K562 (cell line): ENCODE measurements around the gene NIPAL3. TPM values are rescaled to one million over a fixed set of nuclear protein-coding genes. Genes with fewer than 3 reads are reported as not detected.
A peak's percentile ranks its signal among the peaks of the same experiment; 100 is the strongest.

ENCODE experiments used
- ATAC-seq: fragments of 200-7000 bp; cut with Tn5 transposase; 3 replicates; pipeline ENCODE4 v1.9.1; 2020; ENCODE audit warnings: moderate library complexity
- BruUV-seq: library from RNA; stranded (reverse); fragments of 400-500 nt; replicated peaks from 2 replicates; lab custom pipeline; 2021; lab: Mats Ljungman, UMichigan
- CTCF ChIA-PET: fragments of 300-600 bp; formaldehyde crosslinking; extraction: SDS; loops from one replicate; lab custom pipeline; 2021; ENCODE audit warnings: low intra/inter-chr PET ratio; lab: Yijun Ruan, JAX
- POLR2A ChIA-PET: fragments of 300-600, 350-650 bp; sonication (Branson Sonifier 250); formaldehyde crosslinking; extraction: SDS; loops from one replicate; lab custom pipeline; 2021; ENCODE audit warnings: antibody characterized with exemption, inconsistent platforms; lab: Yijun Ruan, JAX
- DNase-seq, 4 experiments: peaks; one replicate each; pipeline versions ENCODE4 v3.0.0 to v3.0.0-alpha.2; 2011 to 2018; ENCODE audit warnings: low spot score in 3 of 4, mixed read lengths in 3 of 4; ENCODE audit errors: extremely low read depth in 1 of 4
- FAIRE-seq: peaks from 2 replicates; lab custom pipeline; 2011; peaks lifted over from hg19 to GRCh38; lab: Jason Lieb, UNC
- H2AFZ ChIP-seq: 2 replicates; pipeline ENCODE4 v1.6.0; 2011; ENCODE audit warnings: low read depth, low read length, control low read depth, inconsistent platforms
- H3K27ac ChIP-seq: fragments of 200-600 bp; 3 replicates; pipeline ENCODE4 v1.8.0; 2011; ENCODE audit warnings: low read depth, mild to moderate bottlenecking, control low read depth, inconsistent platforms, low read length, moderate library complexity, mixed read lengths; ENCODE audit errors: extremely low read depth
- H3K27me3 ChIP-seq, 2 experiments: fragments of 300-600 bp in 1 of 2; 2 replicates in 1 of 2; 3 replicates in 1 of 2; pipeline versions ENCODE4 v1.6.0 to v1.8.0; 2011; ENCODE audit warnings: inconsistent platforms in 2 of 2, low read length in 2 of 2, mild to moderate bottlenecking in 1 of 2, mixed read lengths in 1 of 2, moderate library complexity in 1 of 2; ENCODE audit not compliant: control insufficient read depth in 2 of 2, insufficient read depth in 2 of 2
- H3K36me3 ChIP-seq: fragments of 300-600 bp; 3 replicates; pipeline ENCODE4 v1.8.0; 2011; ENCODE audit warnings: mild to moderate bottlenecking, low read length, inconsistent platforms; ENCODE audit not compliant: control insufficient read depth, insufficient read depth
- H3K4me1 ChIP-seq, 2 experiments: fragments of 200-600 bp in 1 of 2; replicated peaks in 1 of 2; 2 replicates in 1 of 2; 3 replicates in 1 of 2; pipeline versions ENCODE4 v1.5.1 to v1.8.0; 2011; ENCODE audit warnings: inconsistent platforms in 2 of 2, low read length in 2 of 2, mild to moderate bottlenecking in 1 of 2, mixed read lengths in 1 of 2, moderate library complexity in 1 of 2; ENCODE audit not compliant: control insufficient read depth in 2 of 2, insufficient read depth in 2 of 2
- H3K4me2 ChIP-seq: 2 replicates; pipeline ENCODE4 v1.6.1; 2011; ENCODE audit warnings: low read length, control low read depth, inconsistent platforms, mixed read lengths; ENCODE audit not compliant: insufficient read depth
- H3K4me3 ChIP-seq: fragments of 200-600 bp; sonication (generic), shearing (Covaris generic); 2 replicates; pipeline ENCODE4 v1.5.1; 2016; ENCODE audit warnings: control low read depth, inconsistent platforms
- H3K79me2 ChIP-seq: fragments of 200-600 bp; 3 replicates; pipeline ENCODE4 v1.8.0; 2011; ENCODE audit warnings: low read length, inconsistent platforms; ENCODE audit not compliant: control insufficient read depth, insufficient read depth
- H3K9ac ChIP-seq, 2 experiments: 2 replicates each; pipeline versions ENCODE4 v1.6.0 to v1.6.1; 2011; ENCODE audit warnings: low read depth in 2 of 2, low read length in 2 of 2, control low read depth in 1 of 2, inconsistent platforms in 1 of 2, mild to moderate bottlenecking in 1 of 2, mixed read lengths in 1 of 2; ENCODE audit not compliant: insufficient read depth in 1 of 2
- H3K9me1 ChIP-seq: one replicate; pipeline ENCODE4 v1.6.0; 2011; ENCODE audit warnings: inconsistent platforms, mild to moderate bottlenecking, low read length, moderate library complexity; ENCODE audit not compliant: control insufficient read depth, insufficient read depth
- H3K9me3 ChIP-seq: replicated peaks from 2 replicates; pipeline ENCODE4 v1.5.1; 2011; ENCODE audit warnings: low read depth, low read length, inconsistent platforms; ENCODE audit not compliant: control insufficient read depth, insufficient read depth
- H4K20me1 ChIP-seq: replicated peaks from 2 replicates; pipeline ENCODE4 v1.6.1; 2011; ENCODE audit warnings: low read length, inconsistent platforms, mixed read lengths; ENCODE audit not compliant: control insufficient read depth, insufficient read depth
- BDP1 ChIP-seq: IDR thresholded peaks from 3 replicates; pipeline ENCODE4 v1.6.1; 2011; ENCODE audit not compliant: insufficient read length, insufficient read depth
- CCAR2 ChIP-seq: fragments of 200-400 bp; formaldehyde crosslinking; IDR thresholded peaks from 2 replicates; pipeline ENCODE4 v1.6.1; 2017; ENCODE audit warnings: mild to moderate bottlenecking, low read depth, low read length
- CTCF ChIP-seq, 3 experiments: IDR thresholded peaks in 2 of 3; conservative IDR thresholded peaks in 1 of 3; 2 replicates each; pipeline ENCODE4 v1.5.1; 2011 to 2012; ENCODE audit warnings: low read length in 3 of 3, mild to moderate bottlenecking in 3 of 3, control low read depth in 2 of 3, improper control_type of control experiment in 1 of 3, inconsistent platforms in 1 of 3, low read depth in 1 of 3, mixed read lengths in 1 of 3, moderate library complexity in 1 of 3; ENCODE audit not compliant: insufficient read depth in 2 of 3
- HDAC3 ChIP-seq: fragments of 450-650 bp; IDR thresholded peaks from 2 replicates; pipeline ENCODE4 v1.6.1; 2018; ENCODE audit warnings: borderline replicate concordance, mild to moderate bottlenecking, moderate library complexity; ENCODE audit not compliant: partially characterized antibody
- HMGXB4 ChIP-seq: sonication (generic); formaldehyde crosslinking; IDR thresholded peaks from 2 replicates; pipeline ENCODE4 v1.8.1; 2023; ENCODE audit warnings: mild to moderate bottlenecking, missing genetic modification reagents
- MCM7 ChIP-seq, 2 experiments: fragments of 450-650 bp; IDR thresholded peaks; 2 replicates each; pipeline ENCODE4 v1.6.1; 2016 to 2018
- MTA2 ChIP-seq: fragments of 450-650 bp; IDR thresholded peaks from 2 replicates; pipeline ENCODE4 v1.6.1; 2016; ENCODE audit warnings: low read depth
- PURB ChIP-seq: sonication (generic); formaldehyde crosslinking; IDR thresholded peaks from 2 replicates; pipeline ENCODE4 v1.9.0; 2021; ENCODE audit warnings: low read depth, mild to moderate bottlenecking, missing genetic modification reagents
- RAD21 ChIP-seq, 2 experiments: fragments of 250-450 bp in 1 of 2; fragments of 450-650 bp in 1 of 2; sonication (Bioruptor Pico) in 1 of 2; formaldehyde crosslinking in 1 of 2; IDR thresholded peaks in 1 of 2; conservative IDR thresholded peaks in 1 of 2; 2 replicates each; pipeline versions ENCODE4 v1.4.0 to v1.8.0; 2020 to 2022; ENCODE audit warnings: mild to moderate bottlenecking in 2 of 2, moderate library complexity in 1 of 2
- RBBP5 ChIP-seq: fragments of 200-600 bp; sonication (generic); IDR thresholded peaks from 2 replicates; pipeline ENCODE4 v1.6.1; 2012; ENCODE audit warnings: borderline replicate concordance, mild to moderate bottlenecking, low read length, control low read depth, inconsistent platforms; ENCODE audit not compliant: insufficient read depth, poor library complexity, severe bottlenecking
- RHOXF2B ChIP-seq: fragments of 250-450 bp; sonication (Bioruptor Pico); conservative IDR thresholded peaks from 2 replicates; pipeline ENCODE4 v1.5.1; 2021
- SAFB ChIP-seq: fragments of 200-400 bp; formaldehyde crosslinking; IDR thresholded peaks from 2 replicates; pipeline ENCODE4 v1.6.1; 2017; ENCODE audit warnings: low read depth, low read length, borderline replicate concordance
- SNAPC5 ChIP-seq: fragments of 250-450 bp; sonication (Bioruptor Pico); IDR thresholded peaks from 2 replicates; pipeline ENCODE4 v1.8.0; 2021; ENCODE audit warnings: moderate library complexity, mild to moderate bottlenecking, inconsistent platforms
- SRSF1 ChIP-seq: fragments of 200-400 bp; formaldehyde crosslinking; IDR thresholded peaks from 2 replicates; pipeline ENCODE4 v1.6.1; 2017; ENCODE audit warnings: mild to moderate bottlenecking, low read depth, low read length, moderate library complexity
- TCFL5 ChIP-seq: fragments of 250-450 bp; sonication (Bioruptor Pico); conservative IDR thresholded peaks from 2 replicates; pipeline ENCODE4 v1.6.1; 2021; ENCODE audit warnings: mild to moderate bottlenecking, moderate library complexity, matching md5 sums
- TGIF2 ChIP-seq: sonication (generic); formaldehyde crosslinking; IDR thresholded peaks from 2 replicates; pipeline ENCODE4 v1.8.1; 2022; ENCODE audit warnings: mild to moderate bottlenecking, missing genetic modification reagents, moderate library complexity
- ZC3H4 ChIP-seq: sonication (generic); formaldehyde crosslinking; IDR thresholded peaks from 2 replicates; pipeline ENCODE4 v1.9.0; 2021; ENCODE audit warnings: missing genetic modification reagents, borderline replicate concordance
- ZNF445 ChIP-seq: fragments of 250-450 bp; sonication (Bioruptor Pico); IDR thresholded peaks from 2 replicates; pipeline ENCODE4 v1.4.0; 2020; ENCODE audit warnings: low read depth, mild to moderate bottlenecking, moderate library complexity
- ZNF589 ChIP-seq: fragments of 200-800 bp; sonication (Bioruptor generic); IDR thresholded peaks from 2 replicates; pipeline ENCODE4 v1.6.1; 2016; ENCODE audit warnings: low read depth, missing genetic modification characterization, missing compliant biosample characterization
- WGBS: fragments of 100-300 bp; shearing (Covaris generic); methylation state at CpG from one replicate; pipeline ENCODE4 v1.1.6; 2016; ENCODE audit warnings: low coverage, mixed read lengths; ENCODE audit not compliant: insufficient coverage; ENCODE audit errors: missing lambda C conversion rate; 5-methylcytosine and 5-hydroxymethylcytosine counted together
- in situ Hi-C: fragments of 300-500 bp; cut with MboI; formaldehyde crosslinking; loops from 4 replicates; pipeline ENCODE4 v1.15.0; 2018; ENCODE audit warnings: inconsistent platforms, mixed read lengths
- intact Hi-C: fragments of 100-400 bp; cut with micrococcal nuclease; formaldehyde crosslinking; loops from 2 replicates; pipeline ENCODE4 v1.14.2; 2022
- polyA plus RNA-seq, 8 experiments: library from polyadenylated mRNA; depleted of rRNA in 4 of 8; stranded (reverse) in 5 of 8; unstranded in 3 of 8; fragments of >200 nt; fragmentation: Nextera tagmentation in 2 of 8; fragmentation: Illumina TruSeq in 1 of 8; extraction: Ambion mirVana in 2 of 8; extraction: Trizol in 1 of 8; gene quantifications; 2 replicates each; pipeline versions ENCODE4 v1.2.1 to v1.2.3, GENCODE V29; 2011 to 2014; ENCODE audit warnings: inconsistent platforms in 1 of 8, missing spikeins in 1 of 8
- total RNA-seq, 7 experiments: library from RNA; depleted of rRNA in 6 of 7; stranded (reverse); fragments of >200 nt in 6 of 7; fragmentation: Illumina TruSeq in 2 of 7; extraction: Trizol in 2 of 7; gene quantifications; 2 replicates each; pipeline versions ENCODE4 v1.2.1 to v1.2.3, GENCODE V29; 2011 to 2021; ENCODE audit warnings: low replicate concordance in 1 of 7

The NIPAL3 gene
- total and polyA plus RNA-seq, 9 of the 15 experiments (the other 6 are each of a cell fraction or from before 2014, with no cell fraction given) = 10.5 to 26.3 (median 16.0) TPM

- peak overlapping the region; percentile 26; the same call in 1 of the 2 replicates for H2AFZ ChIP-seq
- H4K20me1 ChIP-seq = 0 out of 2 replicates have a peak, but pooled peaks cover 3% of the 10 kb centered on the region
- in situ Hi-C loops (no loop called here), intact Hi-C loops (loop anchor here (2.0 kb wide), 1 partner anchor 88 kb away; no protein-coding TSS in a partner anchor)
- ChIA-PET CTCF (interaction anchor here (0.5 kb wide), 1 partner anchor 15 kb away, joined by 3 read pairs; no protein-coding TSS in a partner anchor), POLR2A (interaction anchor here (0.6 to 1.6 kb wide), 11 partner anchors 11 to 1939 kb away, joined by 3 to 14 read pairs (median 3); partner anchors contain the start of genes NIPAL3, PNRC2, RCAN3 and SRSF10)
- peak overlapping the region; percentile 2; the same call in 1 of the 3 replicates for H3K27ac ChIP-seq
- FAIRE-seq (peak; percentile 92), ATAC-seq (peak; percentile 99), DNase-seq (peak; percentile 41 to 86 (median 63))
- H3K36me3 ChIP-seq = peaks cover 23% of the 10 kb centered on the region; the same call in 1 of the 3 replicates
- H3K4me1 ChIP-seq = peaks cover 9 to 19% of the 10 kb centered on the region in 2 experiments; a peak in 4 of 5 replicates
- WGBS = 14% methylated on average over 8 of the region's 9 CpGs
- H3K4me2 ChIP-seq = peak overlapping the region; percentile 62
- no peaks in the 10 kb centered on the region for H3K9me3 ChIP-seq
- H3K79me2 ChIP-seq = peaks cover 4% of the 10 kb centered on the region; the same call in 1 of the 3 replicates
- no TSS peak for BruUV-seq
- no peaks in the 10 kb centered on the region for H3K9me1 ChIP-seq
- H3K27me3 ChIP-seq = no peaks in the 10 kb centered on the region
- H3K9ac ChIP-seq = peak overlapping the region in 1 of 2 experiments; percentile 2; a peak in 2 of 4 replicates
- no peak overlapping the region for H3K4me3 ChIP-seq
- TF ChIP-seq ZNF445 (CRISPR knock-in tag) = no peak
- peak; percentile 78 for TF ChIP-seq MTA2
- peak; percentile 58 for TF ChIP-seq RBBP5
- no peak for TF ChIP-seq TGIF2 (CRISPR knock-in tag)
- TF ChIP-seq BDP1 = no peak
- TF ChIP-seq HDAC3 = no peak
- no peak for TF ChIP-seq RHOXF2B
- TF ChIP-seq PURB (CRISPR knock-in tag) = no peak
- no peak for TF ChIP-seq MCM7 (IDR thresholded peaks at IDR 0.05)
- TF ChIP-seq SRSF1 = no peak
- TF ChIP-seq ZNF589 (CRISPR knock-in tag) = no peak
- no peak for TF ChIP-seq ZC3H4 (CRISPR knock-in tag)
- peak; percentile 55 to 59 (median 56) for TF ChIP-seq CTCF (IDR thresholded peaks at IDR 0.05 in 2 of 3, conservative IDR thresholded peaks at IDR 0.05 in 1 of 3; ENCODE audit: insufficient read depth in 2 of 3, low read depth in 1 of 3, low read length in 3 of 3)
- no peak for TF ChIP-seq TCFL5
- peak; percentile 42 to 49 for TF ChIP-seq RAD21 (CRISPR knock-in tag; conservative IDR thresholded peaks at IDR 0.05 in 1 of 2, IDR thresholded peaks at IDR 0.05 in 1 of 2)
- TF ChIP-seq SAFB = no peak
- TF ChIP-seq CCAR2 = no peak
- no peak for TF ChIP-seq SNAPC5 (CRISPR knock-in tag)
- TF ChIP-seq HMGXB4 = no peak
Observed at GRCh38 chr1:24438423-24438901, 22.9 kb downstream of the NIPAL3 start.
